ENCODE data around the gene ACAA1. TPM values are rescaled to one million over a fixed set of nuclear protein-coding genes. Genes with fewer than 3 reads are reported as not detected.

Gene ACAA1
- total RNA-seq, 1 experiment from 2014 or later = 14.9 TPM

- DNase-seq = no peak
- no peaks in the 10 kb centered on the region for H3K36me3 ChIP-seq
- H3K27ac ChIP-seq = no peak overlapping the region
- no peaks in the 10 kb centered on the region for H3K4me1 ChIP-seq
- no peak overlapping the region for H3K4me3 ChIP-seq
- H3K9me3 ChIP-seq (replicated peaks) = no peaks in the 10 kb centered on the region
- H3K27me3 ChIP-seq = no peaks in the 10 kb centered on the region
Observed at GRCh38 chr3:38112378-38112761, 24.6 kb downstream of the ACAA1 start.

- no peaks in the 10 kb centered on the region for H3K9me3 ChIP-seq (replicated peaks)
- H3K4me1 ChIP-seq = no peaks in the 10 kb centered on the region
- DNase-seq = no peak
- H3K27me3 ChIP-seq = no peaks in the 10 kb centered on the region
- no peak overlapping the region for H3K4me3 ChIP-seq
- H3K27ac ChIP-seq = no peak overlapping the region
- no peaks in the 10 kb centered on the region for H3K36me3 ChIP-seq
Observed at GRCh38 chr3:38111696-38112377, 25.1 kb downstream of the ACAA1 start.

- Histone ChIP-seq H3K27ac (no peak overlapping the region), H3K36me3 (no peaks in the 10 kb centered on the region), H3K9me3 (replicated peaks) (no peaks in the 10 kb centered on the region), H3K27me3 (no peaks in the 10 kb centered on the region), H3K4me3 (no peak overlapping the region), H3K4me1 (no peaks in the 10 kb centered on the region)
- DNase-seq = no peak
Observed at GRCh38 chr3:38111201-38111600, 25.7 kb downstream of the ACAA1 start.

GRCh38 chr3:38110314-38111050 lies 26.4 kb downstream of the ACAA1 start:
- H3K4me1 ChIP-seq = no peaks in the 10 kb centered on the region
- no peak for DNase-seq
- no peak overlapping the region for H3K4me3 ChIP-seq
- H3K27me3 ChIP-seq = no peaks in the 10 kb centered on the region
- no peak overlapping the region for H3K27ac ChIP-seq
- no peaks in the 10 kb centered on the region for H3K9me3 ChIP-seq (replicated peaks)
- H3K36me3 ChIP-seq = no peaks in the 10 kb centered on the region

- no peak for DNase-seq
- Histone ChIP-seq H3K9me3 (replicated peaks) (no peaks in the 10 kb centered on the region), H3K4me3 (no peak overlapping the region), H3K27ac (no peak overlapping the region), H3K4me1 (no peaks in the 10 kb centered on the region), H3K27me3 (no peaks in the 10 kb centered on the region), H3K36me3 (no peaks in the 10 kb centered on the region)
Observed at GRCh38 chr3:38109580-38110313, 27.2 kb downstream of the ACAA1 start.

- Histone ChIP-seq H3K27me3 (no peaks in the 10 kb centered on the region), H3K9me3 (replicated peaks) (no peaks in the 10 kb centered on the region), H3K4me3 (no peak overlapping the region), H3K36me3 (no peaks in the 10 kb centered on the region), H3K27ac (no peak overlapping the region), H3K4me1 (no peaks in the 10 kb centered on the region)
- no peak for DNase-seq
Observed at GRCh38 chr3:38108649-38109579, 28.0 kb downstream of the ACAA1 start.

- H3K9me3 ChIP-seq (replicated peaks) = no peaks in the 10 kb centered on the region
- H3K4me1 ChIP-seq = no peaks in the 10 kb centered on the region
- no peaks in the 10 kb centered on the region for H3K36me3 ChIP-seq
- DNase-seq = no peak
- no peak overlapping the region for H3K4me3 ChIP-seq
- H3K27ac ChIP-seq = no peak overlapping the region
- H3K27me3 ChIP-seq = no peaks in the 10 kb centered on the region
Observed at GRCh38 chr3:38107911-38108648, 28.8 kb downstream of the ACAA1 start.

- no peak for DNase-seq
- no peak overlapping the region for H3K27ac ChIP-seq
- H3K4me1 ChIP-seq = no peaks in the 10 kb centered on the region
- no peaks in the 10 kb centered on the region for H3K36me3 ChIP-seq
- no peak overlapping the region for H3K4me3 ChIP-seq
- H3K9me3 ChIP-seq (replicated peaks) = no peaks in the 10 kb centered on the region
- no peaks in the 10 kb centered on the region for H3K27me3 ChIP-seq
Observed at GRCh38 chr3:38105525-38105924, 31.4 kb downstream of the ACAA1 start.

GRCh38 chr3:38102444-38102814 lies 34.5 kb downstream of the ACAA1 start:
- Histone ChIP-seq H3K36me3 (no peaks in the 10 kb centered on the region), H3K4me1 (no peaks in the 10 kb centered on the region), H3K27me3 (no peaks in the 10 kb centered on the region), H3K9me3 (replicated peaks) (no peaks in the 10 kb centered on the region), H3K4me3 (no peak overlapping the region), H3K27ac (no peak overlapping the region)
- no peak for DNase-seq

GRCh38 chr3:38101811-38102443 lies 35.0 kb downstream of the ACAA1 start:
- Histone ChIP-seq H3K9me3 (replicated peaks) (no peaks in the 10 kb centered on the region), H3K4me3 (no peak overlapping the region), H3K27ac (no peak overlapping the region), H3K27me3 (no peaks in the 10 kb centered on the region), H3K4me1 (no peaks in the 10 kb centered on the region), H3K36me3 (no peaks in the 10 kb centered on the region)
- no peak for DNase-seq

GRCh38 chr3:38100498-38100897 lies 36.4 kb downstream of the ACAA1 start:
- no peak overlapping the region for H3K4me3 ChIP-seq
- no peaks in the 10 kb centered on the region for H3K36me3 ChIP-seq
- DNase-seq = no peak
- no peaks in the 10 kb centered on the region for H3K4me1 ChIP-seq
- H3K27ac ChIP-seq = no peak overlapping the region
- no peaks in the 10 kb centered on the region for H3K9me3 ChIP-seq (replicated peaks)
- no peaks in the 10 kb centered on the region for H3K27me3 ChIP-seq

- Histone ChIP-seq H3K4me1 (no peaks in the 10 kb centered on the region), H3K4me3 (no peak overlapping the region), H3K27me3 (no peaks in the 10 kb centered on the region), H3K9me3 (replicated peaks) (no peaks in the 10 kb centered on the region), H3K27ac (no peak overlapping the region), H3K36me3 (no peaks in the 10 kb centered on the region)
- no peak for DNase-seq
Observed at GRCh38 chr3:38099518-38099917, 37.4 kb downstream of the ACAA1 start.

GRCh38 chr3:38098376-38098723 lies 38.6 kb downstream of the ACAA1 start:
- no peak for DNase-seq
- Histone ChIP-seq H3K4me1 (no peaks in the 10 kb centered on the region), H3K27ac (no peak overlapping the region), H3K4me3 (no peak overlapping the region), H3K36me3 (no peaks in the 10 kb centered on the region), H3K9me3 (replicated peaks) (no peaks in the 10 kb centered on the region), H3K27me3 (no peaks in the 10 kb centered on the region)
